Nephron (organoid): ENCODE data around the gene AMBRA1.

ENCODE experiments used
- H3K27ac Mint-ChIP-seq, 3 experiments: 2 replicates each; pipeline ENCODE4 v1.8.0; 2020; ENCODE audit warnings: mixed read lengths in 3 of 3, mild to moderate bottlenecking in 2 of 3, moderate library complexity in 1 of 3
- H3K27me3 Mint-ChIP-seq: 2 replicates; pipeline ENCODE4 v1.8.0; 2021; ENCODE audit warnings: low read depth, mild to moderate bottlenecking, moderate library complexity, mixed read lengths
- H3K36me3 Mint-ChIP-seq: 2 replicates; pipeline ENCODE4 v1.8.0; 2020; ENCODE audit warnings: low read depth, mixed read lengths
- H3K4me1 Mint-ChIP-seq: 2 replicates; pipeline ENCODE4 v1.8.0; 2020; ENCODE audit warnings: mixed read lengths
- H3K4me3 Mint-ChIP-seq, 3 experiments: 2 replicates each; pipeline ENCODE4 v1.8.0; 2020; ENCODE audit warnings: mild to moderate bottlenecking in 3 of 3, mixed read lengths in 3 of 3, moderate library complexity in 2 of 3
- H3K9me3 Mint-ChIP-seq: 2 replicates; pipeline ENCODE4 v1.8.0; 2020; ENCODE audit warnings: mixed read lengths
- CTCF ChIP-seq, 3 experiments: fragments of 200-600 bp; sonication (generic); IDR thresholded peaks; one replicate each; pipeline ENCODE4 v1.5.0; 2021; ENCODE audit warnings: antibody characterized with exemption in 3 of 3; ENCODE audit not compliant: unreplicated experiment in 3 of 3

AMBRA1 gene

DNA sequence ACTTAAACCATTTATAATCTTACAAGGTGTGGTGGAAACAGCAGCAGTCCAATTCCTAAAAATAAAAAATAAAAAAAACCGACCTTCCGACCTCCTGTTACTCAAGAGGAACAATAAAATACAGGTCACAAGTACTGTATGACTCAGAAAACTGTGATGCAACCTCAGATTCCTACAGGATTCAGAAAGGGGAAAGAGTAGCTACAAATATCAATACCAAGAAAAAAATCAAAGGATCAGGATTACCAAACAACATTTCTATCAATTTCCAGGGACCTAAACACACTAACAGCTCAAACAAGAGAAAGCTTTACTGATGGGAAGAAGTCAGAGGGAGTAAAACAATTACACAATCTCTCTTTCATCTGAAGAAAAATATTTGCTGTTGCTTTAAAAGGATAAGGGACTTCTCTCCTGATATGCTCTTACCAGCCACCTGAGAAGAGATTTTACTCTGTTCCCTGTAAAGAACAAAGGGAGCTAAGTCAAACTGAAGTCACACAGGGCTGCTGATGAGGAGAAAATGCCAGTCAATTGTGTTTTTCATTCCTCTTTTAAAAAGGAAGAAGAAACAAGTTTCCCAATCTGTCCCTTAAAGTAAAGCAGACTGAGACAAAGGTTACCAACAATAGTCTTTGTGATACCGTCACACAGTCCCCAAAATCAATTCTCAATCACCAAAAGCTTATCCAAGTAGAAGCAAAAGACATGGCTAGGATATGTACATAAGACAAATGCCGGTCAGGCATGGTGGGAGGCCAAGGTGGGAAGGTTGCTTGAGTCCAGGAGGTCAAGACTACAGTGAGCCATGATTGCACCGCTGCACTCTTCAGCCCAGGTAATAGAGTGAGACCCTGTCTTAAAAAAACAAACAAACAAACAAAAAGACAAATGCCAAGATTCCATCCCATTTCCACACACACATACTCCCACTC is 39.3 kb downstream of the AMBRA1 start:
- Mint-ChIP-seq H3K9me3 (no peaks in the 10 kb centered on the region), H3K27ac (peak overlapping the region; percentile 13 to 81 (median 61)), H3K27me3 (no peaks in the 10 kb centered on the region), H3K4me1 (peaks cover 29% of the 10 kb centered on the region), H3K36me3 (no peaks in the 10 kb centered on the region), H3K4me3 (no peak overlapping the region)
- TF ChIP-seq CTCF (IDR thresholded peaks at IDR 0.05; ENCODE audit: unreplicated experiment in 3 of 3): no peak

- Mint-ChIP-seq H3K27ac (peak overlapping the region in 2 of 3 experiments; percentile 13 to 81), H3K36me3 (no peaks in the 10 kb centered on the region), H3K27me3 (no peaks in the 10 kb centered on the region), H3K9me3 (no peaks in the 10 kb centered on the region), H3K4me1 (peaks cover 29% of the 10 kb centered on the region), H3K4me3 (no peak overlapping the region)
- TF ChIP-seq CTCF (IDR thresholded peaks at IDR 0.05; ENCODE audit: unreplicated experiment in 3 of 3): no peak
These were observed 40.0 kb downstream of the AMBRA1 start for GRCh38 chr11:46553814-46554212.

DNA sequence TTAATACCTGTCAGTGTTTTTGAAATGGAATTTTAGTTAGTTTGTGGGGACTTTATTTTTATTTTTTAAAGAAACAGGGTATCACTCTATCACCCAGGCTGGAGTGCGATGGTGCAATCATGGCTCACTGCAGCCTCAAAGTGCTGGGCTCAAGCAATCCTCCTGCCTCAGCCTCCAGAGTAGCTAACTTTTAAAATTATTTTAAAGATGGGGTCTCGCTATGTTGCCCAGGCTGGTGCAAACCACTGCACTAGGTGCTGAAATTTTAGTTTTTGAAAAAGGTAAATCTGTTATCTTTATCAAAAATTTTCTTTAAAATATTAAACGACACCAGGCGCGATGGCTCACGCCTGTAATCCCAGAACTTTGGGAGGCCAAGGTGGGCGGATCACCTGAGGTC is 42.6 kb downstream of the AMBRA1 start:
- Mint-ChIP-seq H3K36me3 (peaks cover 16% of the 10 kb centered on the region), H3K27ac (no peak overlapping the region), H3K4me3 (no peak overlapping the region), H3K4me1 (peaks cover 33% of the 10 kb centered on the region), H3K27me3 (no peaks in the 10 kb centered on the region), H3K9me3 (no peaks in the 10 kb centered on the region)
- TF ChIP-seq CTCF (IDR thresholded peaks at IDR 0.05; ENCODE audit: unreplicated experiment in 3 of 3): no peak

DNA sequence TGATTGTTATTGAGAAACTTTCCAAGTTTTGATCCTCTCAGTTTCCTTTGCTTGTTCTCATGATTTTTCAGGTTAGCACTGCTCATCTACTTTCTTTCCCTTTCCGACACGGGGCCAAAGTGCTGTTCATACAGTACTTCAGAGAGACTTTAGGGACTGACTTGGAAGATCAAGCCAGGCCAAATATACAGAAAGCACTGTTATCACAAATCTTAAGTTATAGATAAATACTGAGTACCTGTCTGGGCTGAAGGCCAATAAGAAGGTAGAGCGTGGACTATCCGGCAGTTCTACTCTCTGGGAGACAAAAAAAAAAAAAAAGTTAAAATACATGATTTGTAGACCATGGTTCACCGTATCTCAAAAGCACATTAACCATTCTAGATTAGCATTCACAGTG is 46.2 kb downstream of the AMBRA1 start:
- H3K4me1 Mint-ChIP-seq: peaks cover 7% of the 10 kb centered on the region
- TF ChIP-seq CTCF (IDR thresholded peaks at IDR 0.05; ENCODE audit: unreplicated experiment in 3 of 3): no peak
- no peaks in the 10 kb centered on the region for H3K27me3 Mint-ChIP-seq
- H3K4me3 Mint-ChIP-seq: no peak overlapping the region
- peaks cover 44% of the 10 kb centered on the region for H3K36me3 Mint-ChIP-seq
- no peaks in the 10 kb centered on the region for H3K9me3 Mint-ChIP-seq
- H3K27ac Mint-ChIP-seq: peak overlapping the region in 1 of 3 experiments; percentile 37

- Mint-ChIP-seq H3K9me3 (no peaks in the 10 kb centered on the region), H3K27me3 (no peaks in the 10 kb centered on the region), H3K4me1 (peaks cover 7% of the 10 kb centered on the region), H3K27ac (no peak overlapping the region), H3K4me3 (no peak overlapping the region), H3K36me3 (peaks cover 54% of the 10 kb centered on the region)
- no peak for TF ChIP-seq CTCF (IDR thresholded peaks at IDR 0.05; ENCODE audit: unreplicated experiment in 3 of 3)
These were observed 50.3 kb downstream of the AMBRA1 start for GRCh38 chr11:46543564-46543963.
